Loucy (cell line): ENCODE data around the gene GAS2.

Source experiments
- H2AFZ ChIP-seq: fragments of 200-600 bp; sonication (generic); 2 replicates; pipeline ENCODE4 v1.6.0; 2016; ENCODE audit warnings: antibody characterized with exemption, mild to moderate bottlenecking, low read length, moderate library complexity
- H3F3A ChIP-seq: fragments of 200-600 bp; 2 replicates; pipeline ENCODE4 v1.6.0; 2016; ENCODE audit warnings: antibody characterized with exemption, low read depth, mild to moderate bottlenecking
- H3K27me3 ChIP-seq: fragments of 200-600 bp; sonication (generic); 2 replicates; pipeline ENCODE4 v1.6.1; 2014; ENCODE audit warnings: low read length, mild to moderate bottlenecking; ENCODE audit not compliant: insufficient read depth, poor library complexity, severe bottlenecking
- H3K36me3 ChIP-seq: fragments of 200-600 bp; sonication (generic); 2 replicates; pipeline ENCODE4 v1.6.1; 2016; ENCODE audit warnings: low read length; ENCODE audit not compliant: insufficient read depth
- H3K4me1 ChIP-seq: fragments of 200-600 bp; sonication (generic); 2 replicates; pipeline ENCODE4 v1.5.1; 2014; ENCODE audit warnings: low read length, mild to moderate bottlenecking; ENCODE audit not compliant: insufficient read depth, poor library complexity, severe bottlenecking
- H3K4me2 ChIP-seq: fragments of 200-600 bp; sonication (generic); 2 replicates; pipeline ENCODE4 v1.6.0; 2014; ENCODE audit warnings: antibody characterized with exemption, low read length, low read depth, mild to moderate bottlenecking; ENCODE audit not compliant: poor library complexity, severe bottlenecking
- H3K4me3 ChIP-seq: fragments of 200-600 bp; sonication (generic); 2 replicates; pipeline ENCODE4 v1.5.1; 2014; ENCODE audit warnings: low read length, mild to moderate bottlenecking, mixed read lengths; ENCODE audit not compliant: poor library complexity, severe bottlenecking
- H3K79me2 ChIP-seq: fragments of 200-600 bp; sonication (generic); 2 replicates; pipeline ENCODE4 v1.6.1; 2014; ENCODE audit warnings: low read length; ENCODE audit not compliant: insufficient read depth
- H3K9ac ChIP-seq: fragments of 200-600 bp; sonication (generic); 2 replicates; pipeline ENCODE4 v1.6.0; 2014; ENCODE audit warnings: mild to moderate bottlenecking, low read depth, low read length, moderate library complexity; ENCODE audit not compliant: poor library complexity, severe bottlenecking
- H3K9me2 ChIP-seq: fragments of 200-600 bp; sonication (generic); replicated peaks from 2 replicates; pipeline ENCODE4 v1.6.1; 2016; ENCODE audit warnings: low read depth, low read length, mixed read lengths
- H3K9me3 ChIP-seq: fragments of 200-600 bp; sonication (generic); 2 replicates; pipeline ENCODE4 v1.6.1; 2014; ENCODE audit warnings: mild to moderate bottlenecking, antibody characterized with exemption, low read length, low read depth; ENCODE audit not compliant: insufficient read depth
- H4K20me1 ChIP-seq: fragments of 200-600 bp; sonication (generic); 2 replicates; pipeline ENCODE4 v1.6.0; 2014; ENCODE audit warnings: antibody characterized with exemption, low read length, mild to moderate bottlenecking; ENCODE audit not compliant: insufficient read depth, poor library complexity, severe bottlenecking
- EZH2phosphoT487 ChIP-seq: fragments of 200-600 bp; IDR thresholded peaks from 2 replicates; pipeline ENCODE4 v1.6.1; 2018; ENCODE audit warnings: antibody characterized with exemption, mild to moderate bottlenecking, moderate library complexity, borderline replicate concordance
- TF ChIP-seq, protein P1 (sequence below): fragments of 200-600 bp; sonication (generic); conservative IDR thresholded peaks from 2 replicates; pipeline ENCODE4 v1.5.1; 2014; ENCODE audit warnings: mild to moderate bottlenecking, antibody characterized with exemption, low read length

GAS2 gene

DNA sequence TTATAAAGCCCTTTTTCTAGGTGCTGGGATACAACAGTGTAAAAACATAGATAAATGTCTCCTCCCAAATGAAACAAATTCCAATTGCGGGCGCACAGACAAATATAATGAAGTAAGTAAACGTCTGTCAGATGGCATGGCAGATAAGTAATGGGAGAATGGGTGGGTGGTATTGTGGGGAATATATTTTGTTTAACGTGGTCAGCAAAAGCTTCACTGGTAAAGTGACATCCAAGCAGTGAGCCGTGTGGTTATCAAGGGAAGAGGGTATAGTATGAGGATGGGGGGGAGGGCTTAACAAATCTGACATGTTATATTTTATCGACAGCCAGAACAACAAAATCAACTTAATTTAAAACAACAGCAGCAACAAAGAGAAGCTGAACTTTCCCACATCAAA is 162.0 kb downstream of the GAS2 start:
- Histone ChIP-seq H3K79me2 (peaks cover 22% of the 10 kb centered on the region), H3K9ac (peak overlapping the region; percentile 83), H2AFZ (peak overlapping the region; percentile 94; the same call in 1 of the 2 replicates), H3K4me2 (peak overlapping the region; percentile 81), H3K4me3 (peak overlapping the region; percentile 82), H3K9me3 (no peaks in the 10 kb centered on the region), H3K36me3 (peaks cover 9% of the 10 kb centered on the region; the same call in 1 of the 2 replicates), H4K20me1 (no peaks in the 10 kb centered on the region), H3K9me2 (no peaks in the 10 kb centered on the region), H3K4me1 (peaks cover 41% of the 10 kb centered on the region), H3K27me3 (no peaks in the 10 kb centered on the region), H3F3A (no peaks in the 10 kb centered on the region)
- TF ChIP-seq, protein P1, sequence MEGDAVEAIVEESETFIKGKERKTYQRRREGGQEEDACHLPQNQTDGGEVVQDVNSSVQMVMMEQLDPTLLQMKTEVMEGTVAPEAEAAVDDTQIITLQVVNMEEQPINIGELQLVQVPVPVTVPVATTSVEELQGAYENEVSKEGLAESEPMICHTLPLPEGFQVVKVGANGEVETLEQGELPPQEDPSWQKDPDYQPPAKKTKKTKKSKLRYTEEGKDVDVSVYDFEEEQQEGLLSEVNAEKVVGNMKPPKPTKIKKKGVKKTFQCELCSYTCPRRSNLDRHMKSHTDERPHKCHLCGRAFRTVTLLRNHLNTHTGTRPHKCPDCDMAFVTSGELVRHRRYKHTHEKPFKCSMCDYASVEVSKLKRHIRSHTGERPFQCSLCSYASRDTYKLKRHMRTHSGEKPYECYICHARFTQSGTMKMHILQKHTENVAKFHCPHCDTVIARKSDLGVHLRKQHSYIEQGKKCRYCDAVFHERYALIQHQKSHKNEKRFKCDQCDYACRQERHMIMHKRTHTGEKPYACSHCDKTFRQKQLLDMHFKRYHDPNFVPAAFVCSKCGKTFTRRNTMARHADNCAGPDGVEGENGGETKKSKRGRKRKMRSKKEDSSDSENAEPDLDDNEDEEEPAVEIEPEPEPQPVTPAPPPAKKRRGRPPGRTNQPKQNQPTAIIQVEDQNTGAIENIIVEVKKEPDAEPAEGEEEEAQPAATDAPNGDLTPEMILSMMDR, result no peak
- no peak for TF ChIP-seq EZH2phosphoT487

DNA sequence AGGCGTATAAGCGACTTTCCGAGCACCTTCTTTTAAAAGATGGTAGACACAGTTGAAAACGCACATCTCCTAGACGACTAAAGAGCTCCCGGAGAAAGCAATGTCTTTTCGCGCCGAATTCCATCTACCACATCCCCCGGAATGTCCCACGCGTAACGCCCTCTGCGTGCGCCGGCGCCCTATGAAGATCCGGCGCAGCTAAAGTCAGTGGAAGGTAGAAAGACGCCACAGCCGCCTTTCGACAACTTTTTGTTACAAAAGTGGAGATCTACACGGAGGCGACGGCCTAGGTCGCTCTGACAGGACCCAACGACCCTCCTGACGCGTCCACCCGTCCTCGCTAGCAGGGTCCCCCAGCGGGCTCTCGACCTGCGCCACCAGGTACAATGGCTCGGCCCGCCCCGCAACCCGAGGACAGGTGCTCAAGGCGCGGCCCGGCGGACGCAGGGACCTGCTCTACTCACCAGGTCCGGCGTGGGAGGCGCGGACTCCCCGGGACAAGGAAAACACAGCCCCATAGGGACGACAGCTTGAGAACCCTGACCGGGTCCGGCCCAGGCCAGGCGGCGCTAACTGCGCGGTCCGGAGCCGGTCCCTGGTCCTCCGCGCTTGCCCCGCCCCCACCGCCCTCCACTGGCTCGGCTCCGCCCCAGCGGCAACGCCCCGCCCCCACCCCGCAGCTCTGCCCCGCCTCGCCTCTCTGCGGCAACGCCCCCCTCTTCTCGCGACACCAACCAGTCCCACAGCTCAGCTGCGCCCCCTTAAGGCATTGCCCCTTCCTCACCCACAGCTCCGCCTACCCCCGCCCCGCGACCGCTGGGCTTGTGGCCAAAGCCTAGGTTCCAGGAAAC is 163.0 kb downstream of the GAS2 start, which contains the start of gene SVIP:
TSS of gene SVIP (minus strand) at position 571 of the 851 bp plus-strand sequence. CDS start at position 518, 53 bp downstream.
- peak within 1 kb of the TSS; percentile 83 for H3K9ac ChIP-seq
- peaks cover 9% of the 10 kb centered on the region; the same call in 1 of the 2 replicates for H3K36me3 ChIP-seq
- peak within 1 kb of the TSS; percentile 94 for H2AFZ ChIP-seq
- H3K27me3 ChIP-seq, result no peaks in the 10 kb centered on the region
- peak within 1 kb of the TSS; percentile 81 for H3K4me2 ChIP-seq
- no peak for TF ChIP-seq EZH2phosphoT487
- TF ChIP-seq, protein P1, result peak; percentile 70
- H3F3A ChIP-seq, result no peaks in the 10 kb centered on the region
- H3K79me2 ChIP-seq, result peaks cover 22% of the 10 kb centered on the region
- H3K9me2 ChIP-seq, result no peaks in the 10 kb centered on the region
- no peaks in the 10 kb centered on the region for H4K20me1 ChIP-seq
- no peaks in the 10 kb centered on the region for H3K9me3 ChIP-seq
- peaks cover 41% of the 10 kb centered on the region for H3K4me1 ChIP-seq
- peak within 1 kb of the TSS; percentile 82 for H3K4me3 ChIP-seq

DNA sequence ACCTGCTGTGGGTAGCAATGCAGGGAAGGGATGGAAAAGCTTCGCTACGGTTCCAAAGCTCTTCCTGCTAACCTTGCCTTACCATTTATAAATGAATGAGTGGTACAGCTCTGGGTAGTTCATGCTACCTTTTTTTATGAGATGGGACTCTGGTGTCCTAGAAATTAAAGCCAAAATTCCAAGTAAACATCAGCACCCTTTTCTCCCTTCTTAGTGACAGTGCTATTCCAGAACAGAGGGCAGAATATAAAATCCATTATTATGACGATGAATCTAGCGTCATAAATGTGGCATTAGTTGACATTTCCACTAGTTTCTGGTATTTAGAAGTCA is 163.6 kb downstream of the GAS2 start:
- no peaks in the 10 kb centered on the region for H3K27me3 ChIP-seq
- no peaks in the 10 kb centered on the region for H3F3A ChIP-seq
- H3K4me2 ChIP-seq, result peak overlapping the region; percentile 78
- peaks cover 41% of the 10 kb centered on the region for H3K4me1 ChIP-seq
- peak overlapping the region; percentile 66 for H3K4me3 ChIP-seq
- H3K36me3 ChIP-seq, result peaks cover 3% of the 10 kb centered on the region; the same call in 1 of the 2 replicates
- peaks cover 22% of the 10 kb centered on the region for H3K79me2 ChIP-seq
- TF ChIP-seq, protein P1, result no peak
- TF ChIP-seq EZH2phosphoT487, result no peak
- H3K9me2 ChIP-seq, result no peaks in the 10 kb centered on the region
- no peak overlapping the region for H3K9ac ChIP-seq
- H2AFZ ChIP-seq, result no peak overlapping the region
- H4K20me1 ChIP-seq, result no peaks in the 10 kb centered on the region
- H3K9me3 ChIP-seq, result no peaks in the 10 kb centered on the region
